GM18511 (cell line): ENCODE results near the gene THRB.

Experiments used
- ATAC-seq: cut with Tn5 transposase; IDR thresholded peaks from one replicate; pipeline ENCODE4 v1.9.1; 2021; ENCODE audit warnings: mild to moderate bottlenecking, moderate library complexity; ENCODE audit not compliant: unreplicated experiment

The THRB gene

DNA sequence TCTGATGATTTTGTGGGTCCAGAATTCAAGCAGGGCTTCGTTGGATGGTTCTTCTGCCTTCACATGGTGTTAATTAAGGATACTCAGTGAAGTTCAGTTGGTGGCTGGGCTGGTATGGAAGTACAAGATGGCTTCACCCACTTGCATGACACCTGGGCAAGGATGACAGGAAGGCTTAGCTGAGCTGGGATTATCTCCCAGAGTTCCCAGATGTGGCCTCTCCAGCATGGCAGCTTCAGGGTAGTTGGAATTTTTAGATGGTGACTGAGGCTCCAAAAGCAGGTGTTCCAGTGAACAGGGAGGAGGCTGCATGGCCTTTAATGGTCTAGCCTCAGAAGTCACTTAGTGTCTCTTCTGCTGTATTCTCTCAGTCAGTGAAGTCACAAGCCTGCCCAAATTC, 135.5 kb downstream of the THRB start:
- ATAC-seq = no peak

DNA sequence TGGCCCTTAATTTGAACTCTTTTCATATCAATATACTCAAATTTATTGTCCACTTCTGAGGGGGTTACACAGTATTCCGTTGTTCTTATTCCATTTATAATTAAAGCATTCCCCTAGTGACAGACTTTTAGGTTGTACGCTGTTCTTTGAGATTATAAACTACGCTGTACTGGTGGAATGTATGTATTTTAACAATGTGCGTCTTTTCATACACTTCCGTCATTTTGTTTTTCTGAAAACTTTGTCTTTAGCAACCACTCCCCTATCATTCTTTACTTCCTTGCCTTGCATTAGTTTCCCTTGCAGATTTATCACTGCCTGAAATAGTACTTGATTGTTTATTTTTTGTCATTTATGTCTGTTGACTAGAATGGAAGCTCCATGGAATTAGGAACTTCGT, 137.0 kb downstream of the THRB start:
- no peak for ATAC-seq

DNA sequence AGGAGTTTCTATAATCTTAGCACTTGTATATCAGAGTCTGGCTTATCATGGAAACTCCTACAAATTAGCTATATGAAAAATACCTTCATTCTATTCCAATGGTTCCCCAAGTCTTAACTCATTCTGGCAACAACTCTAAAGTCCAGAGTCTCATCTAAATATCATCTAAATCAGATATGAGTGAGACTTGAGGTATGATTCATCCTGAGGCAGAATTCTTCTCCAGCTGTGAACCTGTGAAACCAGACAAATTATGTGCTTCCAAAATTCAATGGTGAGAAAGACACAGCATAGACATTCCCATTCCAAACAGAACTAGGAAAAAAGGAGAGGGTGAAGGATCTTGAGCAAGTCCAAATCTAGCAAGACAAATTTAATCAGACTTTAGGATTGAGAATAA, 138.8 kb downstream of the THRB start:
- no peak for ATAC-seq

DNA sequence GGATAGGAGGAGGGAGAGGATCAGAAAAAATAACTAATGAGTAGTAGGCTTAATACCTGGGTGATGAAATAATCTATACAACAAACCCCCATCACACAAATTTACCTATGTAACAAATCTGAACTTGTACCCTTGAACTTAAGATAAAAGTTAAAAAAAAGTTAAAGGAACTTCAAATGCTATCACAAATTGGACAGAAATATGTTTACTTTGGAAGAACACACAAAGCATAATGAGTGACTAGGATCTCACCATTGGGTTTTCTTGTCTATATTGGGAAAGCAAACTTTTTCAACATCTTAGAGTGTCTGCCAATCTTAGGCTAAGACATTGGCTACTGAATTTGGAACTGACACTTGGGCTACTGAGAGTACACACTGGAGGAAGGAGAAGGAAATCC, 140.4 kb downstream of the THRB start:
- ATAC-seq = no peak

DNA sequence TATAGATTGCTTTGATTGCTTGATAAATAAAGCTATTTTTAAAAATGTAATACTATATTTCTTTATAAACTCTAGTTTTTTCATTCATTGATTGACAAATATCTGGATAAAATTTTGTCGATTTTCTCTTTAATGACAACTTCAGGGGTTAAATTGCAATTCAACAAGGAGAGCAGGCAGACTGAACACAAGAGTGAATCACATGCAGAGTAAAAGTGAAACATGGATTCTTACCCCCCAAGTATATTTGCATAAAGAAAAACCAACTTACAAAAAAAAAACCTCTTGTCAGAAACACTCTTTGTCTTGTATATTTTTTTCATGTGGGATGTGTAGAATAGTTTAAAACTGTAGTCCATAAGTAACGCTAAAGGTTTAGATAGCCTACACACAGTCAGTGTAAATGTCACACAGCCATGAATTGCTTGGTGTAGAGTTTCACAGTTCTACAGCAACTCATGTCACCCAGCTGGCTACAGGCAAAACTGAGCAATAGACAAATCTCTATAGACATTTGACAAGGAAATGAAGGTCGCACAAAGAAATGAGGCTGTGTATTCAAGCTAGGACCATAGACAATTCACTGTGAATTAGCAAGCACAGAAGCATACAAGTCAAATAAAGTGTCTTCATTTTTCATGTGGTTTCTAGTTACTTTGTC, 141.6 kb downstream of the THRB start:
- ATAC-seq = no peak

DNA sequence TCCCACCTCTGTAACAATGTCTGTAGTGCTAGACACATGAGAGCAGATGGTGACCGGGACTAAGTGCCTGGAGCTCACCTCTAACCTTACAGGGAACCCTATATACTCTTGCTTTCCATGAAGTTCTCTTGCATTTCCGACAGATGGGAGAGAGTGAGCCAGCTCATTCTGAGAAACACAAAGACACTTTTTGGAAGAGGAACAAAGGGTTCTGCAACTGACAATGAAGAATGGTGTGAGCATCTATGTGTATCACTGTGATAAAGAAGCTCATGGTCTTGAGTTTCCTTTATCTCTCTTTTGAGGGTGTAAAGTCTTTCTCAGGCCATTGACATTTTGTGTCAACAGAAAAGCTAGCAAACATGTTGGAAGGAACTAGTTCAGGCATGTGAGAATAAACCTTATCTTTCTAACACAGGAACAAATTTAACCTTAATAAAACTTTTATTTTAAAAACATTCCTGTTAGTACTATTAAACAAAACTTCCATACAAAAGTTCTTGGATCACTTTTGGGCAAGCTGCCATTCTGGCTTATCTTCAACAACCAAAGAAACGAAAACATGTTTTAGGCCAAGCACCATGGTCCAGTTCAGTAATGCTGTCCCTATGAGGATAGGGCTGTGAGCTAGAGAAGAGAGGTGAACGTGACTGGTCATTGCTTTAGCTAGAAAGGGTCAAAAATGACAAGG, 142.7 kb downstream of the THRB start:
- no peak for ATAC-seq

DNA sequence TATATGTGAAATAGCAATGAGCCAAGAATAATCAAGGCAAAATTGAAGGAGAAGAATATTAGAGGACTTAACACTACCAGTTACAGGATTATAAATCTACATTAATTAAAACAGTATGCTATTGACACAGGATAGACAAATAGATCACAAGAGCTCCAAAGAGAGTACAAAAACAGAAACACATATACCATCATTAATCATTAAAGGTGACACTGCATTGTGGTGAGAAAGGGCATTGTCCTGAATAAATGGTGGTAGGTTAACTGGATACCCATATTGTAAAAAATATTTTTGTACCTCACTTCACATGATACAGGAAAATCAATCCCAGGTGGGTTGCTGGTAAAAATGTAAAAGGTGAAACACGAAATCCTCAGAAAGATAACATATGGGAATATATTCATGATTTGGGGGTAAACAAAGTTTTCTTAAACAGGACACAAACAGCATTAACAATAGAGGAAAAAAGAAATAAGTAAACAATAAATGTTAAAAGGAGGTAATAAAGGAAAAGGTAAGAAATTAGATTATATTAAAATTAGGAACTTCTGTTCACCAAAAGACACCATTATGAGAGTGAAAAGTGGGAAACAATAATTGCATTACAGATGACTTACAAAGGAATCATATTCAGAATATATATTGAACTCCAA, 145.2 kb downstream of the THRB start:
- ATAC-seq = no peak

DNA sequence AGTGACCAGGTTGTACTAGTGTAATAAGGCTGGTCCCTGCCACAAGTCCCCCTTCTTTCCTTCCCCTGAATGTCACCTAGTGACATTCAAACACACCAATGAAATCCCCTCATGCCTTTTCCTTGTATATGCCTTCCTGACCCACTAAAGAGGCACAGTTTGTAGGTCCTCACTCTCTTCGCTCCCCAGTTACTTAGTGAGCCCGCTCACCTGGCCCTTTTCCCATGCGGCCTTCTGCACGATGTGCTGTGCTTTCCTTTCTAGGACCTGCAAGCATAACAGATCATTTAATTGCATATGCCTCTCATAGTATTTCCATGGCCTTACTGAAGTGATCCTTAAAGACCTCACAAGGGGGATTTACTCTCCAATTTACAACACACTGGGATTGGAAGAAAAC, 146.3 kb downstream of the THRB start:
- no peak for ATAC-seq

DNA sequence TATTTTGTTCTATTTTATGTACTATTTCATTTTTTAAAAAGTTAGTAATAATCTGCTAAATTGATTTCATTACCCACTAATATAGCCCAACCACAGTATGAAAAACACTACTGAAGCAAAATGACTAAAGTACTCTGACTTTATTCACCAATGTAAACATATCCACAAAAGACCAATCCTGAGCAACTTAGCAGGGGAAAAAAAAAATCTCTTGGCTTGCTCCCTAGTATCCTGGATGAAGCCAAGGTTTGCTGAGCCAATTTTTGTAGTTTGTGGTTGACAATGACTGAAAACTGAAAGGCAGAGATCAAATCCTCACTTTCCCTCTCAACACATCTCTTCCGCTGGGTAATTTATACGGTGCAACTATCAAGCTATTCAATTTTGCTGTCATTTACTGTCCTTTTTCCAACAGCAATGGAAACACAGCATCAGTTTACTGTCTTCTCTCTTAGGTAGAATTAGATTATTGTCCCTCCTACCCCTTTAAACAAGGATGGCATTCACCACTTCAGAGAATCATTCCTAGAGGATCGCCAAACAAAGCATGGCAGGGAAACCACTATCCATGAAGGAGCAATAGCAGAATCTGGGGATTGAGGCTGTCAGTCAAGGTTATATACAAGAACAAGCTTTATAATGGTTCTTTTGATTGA, 149.7 kb downstream of the THRB start:
- ATAC-seq = no peak

DNA sequence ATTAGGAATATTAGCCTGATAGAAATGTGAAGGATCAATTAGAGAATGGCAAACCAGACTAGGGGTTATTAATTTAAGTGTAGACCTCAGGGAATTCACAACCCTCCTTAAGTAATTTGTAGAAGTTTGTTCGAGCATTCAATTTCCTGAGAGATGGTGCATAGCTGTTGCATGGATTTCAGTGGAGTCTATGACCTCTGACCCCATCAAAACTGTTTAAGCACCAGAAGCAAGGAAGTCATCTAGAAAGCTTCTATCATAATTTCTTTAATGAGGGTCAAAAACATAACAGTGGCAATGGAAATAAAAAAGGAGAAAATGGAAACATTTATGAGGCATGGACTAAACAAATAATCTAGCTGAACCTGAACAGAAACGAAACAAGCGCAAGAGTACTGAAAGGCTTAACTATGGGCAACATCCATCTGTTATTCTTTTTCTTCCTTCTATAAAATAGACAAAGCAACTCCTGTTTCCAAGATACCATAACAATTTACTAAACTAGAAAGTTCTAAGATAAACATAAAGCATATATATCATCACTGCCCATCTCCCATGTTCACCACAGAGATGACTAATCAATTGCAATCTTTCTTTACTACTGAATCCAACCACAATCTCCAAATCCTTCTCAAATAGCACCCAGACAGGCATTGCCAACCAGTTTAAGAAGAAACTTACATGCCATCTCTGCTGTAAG, 151.4 kb downstream of the THRB start:
- no peak for ATAC-seq

DNA sequence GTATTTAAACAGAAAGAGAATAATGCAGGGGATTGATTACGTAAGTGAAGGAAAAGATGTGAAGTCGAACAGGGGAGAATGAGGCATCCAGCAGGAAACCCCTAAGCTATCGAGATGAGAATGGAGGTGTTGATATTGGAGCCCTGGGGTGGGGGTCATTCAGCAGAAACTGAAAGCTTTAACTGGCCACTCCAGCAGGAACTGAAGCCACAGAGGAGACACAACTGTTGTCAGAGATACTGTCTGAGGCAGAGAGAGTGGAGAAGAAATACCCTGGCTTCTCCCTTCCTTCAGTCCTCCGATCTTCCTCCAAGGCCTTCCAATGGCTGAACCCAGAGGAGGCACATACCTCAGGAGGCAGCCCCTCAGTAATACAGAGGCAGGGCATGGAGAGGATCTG, 152.4 kb downstream of the THRB start:
- no peak for ATAC-seq

DNA sequence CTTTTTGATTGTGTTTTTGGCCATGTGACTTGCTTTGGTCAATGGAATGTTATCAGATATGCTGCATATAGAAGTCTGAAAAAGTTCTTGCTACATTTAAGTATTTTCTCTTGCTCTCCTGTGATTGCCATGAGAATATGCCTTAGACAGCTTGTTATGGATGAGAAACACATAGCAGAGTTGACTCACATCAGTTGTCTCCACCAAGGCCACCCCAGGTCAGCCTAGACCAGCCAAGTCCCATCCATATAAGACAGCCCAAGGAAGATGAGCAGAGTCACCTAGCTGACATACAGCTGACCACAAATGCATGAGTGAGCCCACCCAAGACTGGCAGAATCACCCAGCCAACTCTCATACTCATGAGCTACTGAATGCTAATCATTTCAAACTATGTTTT, 153.0 kb downstream of the THRB start:
- no peak for ATAC-seq

DNA sequence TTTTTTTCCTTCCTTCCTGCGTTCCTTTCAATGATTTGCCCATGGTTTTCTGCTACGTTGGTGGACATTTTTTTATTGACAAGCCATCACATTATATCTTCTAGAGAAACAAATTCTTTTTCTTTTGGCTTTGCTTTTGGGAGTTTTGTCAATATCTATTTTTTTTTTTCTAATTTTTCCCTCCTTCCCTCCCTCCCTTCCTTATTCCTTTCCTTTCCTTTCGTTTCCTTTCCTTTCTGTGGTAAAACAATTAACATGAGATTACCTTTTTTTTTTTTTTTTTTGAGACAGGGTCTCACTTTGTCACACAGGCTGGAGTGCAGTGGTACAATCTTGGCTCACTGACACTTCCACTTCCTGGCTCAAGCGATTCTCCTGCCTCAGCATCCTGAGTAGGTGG, 153.7 kb downstream of the THRB start:
- ATAC-seq = no peak

DNA sequence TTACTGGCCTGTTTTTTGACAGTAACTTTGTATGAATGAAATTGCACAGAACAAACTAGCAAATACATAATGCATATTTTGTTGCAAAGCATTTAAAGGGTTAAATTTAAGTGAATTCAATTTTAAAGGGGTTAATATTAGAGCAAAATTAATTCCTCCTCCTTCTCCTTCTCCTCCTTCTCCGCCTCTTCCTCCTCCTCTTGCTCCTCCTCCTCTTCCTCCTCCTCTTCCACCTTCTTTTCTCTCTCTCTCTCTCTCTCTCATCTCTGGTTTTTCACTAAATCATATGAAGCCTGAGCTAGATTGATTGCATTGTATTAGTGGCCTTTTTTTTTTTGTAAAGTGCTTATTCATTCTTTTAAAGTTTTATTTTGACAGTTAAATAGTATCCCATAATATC, 154.5 kb downstream of the THRB start:
- no peak for ATAC-seq

DNA sequence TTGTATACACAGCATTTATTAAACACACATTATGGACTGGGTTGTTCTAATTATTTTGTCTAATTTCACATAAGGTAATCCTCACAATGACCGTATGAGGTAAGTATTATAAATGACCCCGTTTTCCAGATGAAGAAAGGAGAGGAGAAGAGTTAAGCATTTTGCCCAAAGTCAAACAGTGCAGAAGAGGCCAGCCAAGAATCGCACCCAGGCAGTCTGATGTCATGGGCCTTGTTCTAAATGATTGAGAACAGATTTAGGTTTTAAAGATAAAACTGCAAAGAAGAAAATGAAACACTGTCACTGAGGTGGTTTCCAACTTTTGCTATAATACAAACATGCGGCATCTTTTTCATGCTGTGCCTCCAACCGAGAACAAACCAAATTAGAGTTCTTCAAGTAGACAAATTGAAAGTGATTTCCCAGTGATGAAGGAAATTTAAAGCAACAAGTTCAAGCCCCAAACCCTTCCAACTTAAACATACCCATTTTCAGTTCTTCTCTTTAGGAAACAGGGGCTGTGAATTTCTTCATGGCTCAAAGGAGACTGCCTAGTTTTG, 155.3 kb downstream of the THRB start:
- ATAC-seq = no peak

DNA sequence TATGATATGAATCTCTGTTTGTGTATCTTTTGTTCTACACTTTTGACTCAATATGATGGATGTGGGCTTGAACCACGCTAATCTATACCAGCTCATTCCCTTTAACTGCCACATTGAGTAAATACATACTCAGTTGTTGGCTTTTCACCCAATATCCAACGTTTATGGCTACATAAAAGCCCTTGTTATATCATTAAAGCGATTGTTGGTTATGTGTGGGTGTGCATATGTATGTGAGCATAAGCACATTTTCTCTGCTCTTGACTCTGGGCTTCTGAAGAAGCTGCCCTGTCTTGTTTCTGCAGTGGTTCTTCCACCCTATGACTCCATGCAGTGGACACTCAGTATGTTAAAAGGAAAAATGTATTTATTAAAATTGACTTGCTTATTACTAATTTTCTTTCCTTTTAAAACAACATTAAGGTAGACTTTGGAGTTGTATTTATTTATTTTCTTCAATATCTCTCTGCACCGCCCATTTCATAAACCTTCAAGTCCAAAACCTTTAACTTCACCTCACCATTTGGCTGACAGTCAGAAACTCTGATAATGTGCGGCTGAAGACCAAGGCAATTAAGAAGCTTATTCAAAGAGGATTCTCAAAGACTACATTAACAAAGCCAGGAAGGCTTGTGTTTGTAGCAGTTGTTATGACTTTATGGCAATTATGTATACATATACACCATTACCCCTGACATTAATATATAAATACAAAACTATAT, 156.1 kb downstream of the THRB start:
- ATAC-seq = no peak

DNA sequence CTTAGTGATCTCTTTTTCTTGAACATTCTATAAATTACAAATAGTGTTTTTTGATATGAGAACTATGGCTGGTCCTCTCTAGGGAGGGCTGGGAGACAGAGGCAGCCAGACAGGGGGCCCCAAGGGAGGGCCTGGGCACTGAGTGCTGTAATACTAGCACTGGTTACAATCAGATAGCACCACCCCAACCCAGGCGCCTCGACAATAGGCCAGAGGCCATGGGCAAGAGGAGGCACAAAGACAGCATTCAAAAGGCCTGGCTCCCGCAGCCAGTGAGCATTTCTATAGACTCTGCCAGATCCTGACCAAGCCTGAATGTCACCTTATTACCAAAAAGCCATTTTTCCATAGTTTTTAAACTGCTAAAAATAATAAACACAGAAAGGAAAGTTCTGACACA, 158.5 kb downstream of the THRB start:
- no peak for ATAC-seq

DNA sequence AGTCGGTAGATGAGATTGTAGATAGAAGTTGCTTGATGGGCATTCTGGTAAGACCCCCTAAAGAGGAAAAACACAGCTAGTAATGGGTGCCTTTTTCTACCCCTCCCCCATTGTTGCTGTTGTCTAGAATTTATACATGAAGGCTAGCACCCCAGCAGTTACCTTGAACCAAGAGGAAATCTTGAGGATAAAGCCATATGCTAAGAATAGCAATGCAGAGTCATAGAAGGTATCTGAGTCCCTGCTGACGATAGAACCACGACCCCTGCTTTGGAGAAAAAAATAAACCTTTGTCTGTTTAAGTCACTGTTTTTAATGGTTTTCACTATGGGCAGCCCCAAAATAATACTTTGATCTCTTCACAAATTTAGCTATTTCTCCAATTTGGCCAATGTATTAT, 162.6 kb downstream of the THRB start:
- ATAC-seq = no peak

DNA sequence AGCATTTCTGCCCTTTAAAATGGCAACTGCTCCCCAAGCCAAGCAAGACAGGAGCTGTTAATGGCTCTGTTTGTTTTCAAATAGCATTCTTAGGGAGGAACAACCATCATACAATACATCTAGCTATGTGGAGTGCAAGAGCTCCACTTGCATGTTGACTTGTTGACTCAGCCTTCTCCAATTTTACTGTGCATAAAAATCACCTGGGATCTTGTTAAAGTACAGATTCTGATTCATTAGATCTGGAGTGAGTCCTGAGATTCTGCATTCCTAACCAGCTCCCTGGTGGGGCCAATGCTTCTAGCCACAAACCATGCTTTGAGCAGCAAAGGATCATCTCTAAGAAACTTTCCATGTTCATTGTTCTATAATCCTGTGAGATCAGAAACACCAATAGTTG, 171.4 kb downstream of the THRB start:
- ATAC-seq = no peak

DNA sequence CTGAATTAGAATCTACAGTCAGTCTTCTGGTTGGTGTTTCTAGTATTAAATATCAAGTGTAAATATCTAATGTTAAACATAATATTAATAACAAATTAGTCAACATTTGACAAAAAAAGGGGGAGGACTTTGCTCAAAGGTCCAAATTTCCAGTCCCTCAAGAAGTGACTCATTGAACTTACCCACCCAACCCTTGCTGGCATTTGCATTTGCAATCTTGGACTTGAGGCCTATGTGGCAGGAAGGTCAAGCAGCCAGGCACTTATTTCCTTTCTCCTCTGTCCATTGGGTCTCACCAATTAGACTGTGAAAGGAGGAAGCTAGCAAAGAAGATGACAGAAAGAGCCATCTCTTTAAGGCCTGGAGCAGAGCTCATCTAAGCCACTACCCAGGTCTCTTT, 174.0 kb downstream of the THRB start:
- ATAC-seq = no peak
